HG02852 (cell line): ENCODE data around the gene ERICH3.

Experiments
- ATAC-seq: cut with Tn5 transposase; IDR thresholded peaks from one replicate; pipeline ENCODE4 v1.9.1; 2021; ENCODE audit warnings: mild to moderate bottlenecking, moderate library complexity; ENCODE audit not compliant: unreplicated experiment

Gene ERICH3, protein sequence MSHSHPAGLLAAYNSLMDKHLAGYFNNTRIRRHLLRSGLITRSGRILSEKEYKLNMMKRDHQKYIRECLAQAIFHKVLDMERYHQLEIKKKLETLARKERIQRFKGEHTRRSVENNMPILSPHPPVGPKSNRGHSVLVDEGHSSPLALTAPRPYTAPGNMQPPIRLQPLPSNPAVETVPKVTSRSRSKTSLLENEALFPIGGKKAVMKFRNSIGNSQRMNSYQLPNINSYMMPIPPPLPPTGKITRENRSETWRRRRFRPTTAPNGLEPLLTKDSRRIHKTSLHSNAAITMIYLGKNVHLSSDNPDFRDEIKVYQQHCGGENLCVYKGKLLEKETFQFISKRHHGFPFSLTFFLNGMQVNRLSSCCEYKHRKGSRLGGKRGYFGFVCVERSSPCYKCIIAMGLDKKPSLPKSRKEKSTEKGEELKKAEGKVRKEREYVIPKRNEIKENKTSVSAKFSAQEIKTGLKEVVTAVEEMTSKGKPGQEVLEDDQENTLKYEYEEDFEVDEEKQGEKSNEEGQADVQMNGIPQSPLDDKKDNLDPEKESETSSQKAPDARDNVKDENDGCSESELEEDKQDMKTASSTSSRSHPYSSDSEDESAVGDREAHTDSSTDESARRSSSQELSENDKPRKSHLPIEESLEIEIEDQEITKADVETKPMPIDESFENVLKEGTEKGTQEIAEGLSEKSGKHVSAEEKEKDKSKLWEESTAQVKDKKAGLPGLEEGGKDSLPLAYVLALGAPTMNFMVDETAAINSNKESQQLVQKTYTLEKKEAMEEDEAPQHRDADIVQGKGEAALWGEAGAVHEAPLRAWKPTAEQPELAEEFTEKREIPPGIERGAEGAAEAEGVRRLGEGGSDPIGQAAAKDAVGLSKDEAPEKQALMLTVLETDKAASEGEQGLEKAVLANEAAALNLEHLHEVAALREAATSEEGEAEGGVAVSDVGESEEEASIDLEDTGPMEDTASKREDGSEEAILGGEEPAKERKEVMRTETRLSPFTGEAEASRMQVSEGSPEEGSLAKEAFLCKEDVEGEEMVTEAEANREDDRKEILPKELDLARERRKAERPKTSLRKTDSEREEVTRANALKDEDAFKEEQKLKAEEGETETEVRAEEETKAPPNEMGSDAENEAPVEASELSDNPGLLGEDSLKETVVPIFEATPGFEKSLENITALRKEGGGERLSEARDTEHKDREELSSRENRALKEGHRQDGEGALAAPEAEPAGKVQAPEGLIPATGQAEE (N-terminal part only)

DNA sequence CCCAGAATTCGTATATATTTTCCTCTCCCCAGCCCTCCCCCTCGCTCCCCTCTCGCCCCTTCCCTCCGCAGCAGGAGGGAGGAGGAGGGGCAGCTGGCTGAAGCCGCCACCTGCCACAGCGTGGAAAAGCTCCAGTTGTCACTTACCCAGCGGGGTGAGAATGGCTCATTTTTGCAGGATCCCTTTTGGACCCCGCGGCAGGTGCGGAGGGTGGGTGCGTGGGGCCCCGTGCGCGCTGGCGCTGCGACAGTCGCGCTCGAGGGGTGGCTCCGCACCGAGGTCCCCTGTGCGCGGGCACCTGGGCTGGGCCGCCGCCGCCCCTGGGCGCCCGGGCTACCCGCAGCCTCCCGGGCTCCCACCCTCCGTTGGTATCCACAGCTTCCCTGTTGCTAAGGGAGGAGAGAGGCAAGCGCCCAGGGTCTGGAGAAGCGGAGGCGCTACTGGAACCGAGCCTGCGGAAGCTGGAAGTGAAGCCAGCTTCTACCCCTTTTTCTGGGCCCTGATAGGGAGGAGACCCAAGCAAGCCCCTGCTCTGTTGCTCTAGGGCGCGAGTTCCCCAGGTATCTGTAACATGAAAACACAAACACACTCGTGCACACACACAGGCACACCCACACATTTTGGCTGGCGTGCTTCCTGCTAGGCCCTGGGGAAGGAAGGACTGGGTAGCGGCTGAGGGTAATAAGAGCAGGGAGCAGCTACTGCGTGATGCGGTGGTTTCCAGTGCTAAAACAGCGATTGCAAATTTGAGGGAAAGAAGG, at the start of gene ERICH3:
Gene ERICH3, minus strand, starts transcription at position 442 of the 761 bp plus-strand sequence. Its CDS starts 273 bp downstream, at position 169.
- ATAC-seq = peak; percentile 58

DNA sequence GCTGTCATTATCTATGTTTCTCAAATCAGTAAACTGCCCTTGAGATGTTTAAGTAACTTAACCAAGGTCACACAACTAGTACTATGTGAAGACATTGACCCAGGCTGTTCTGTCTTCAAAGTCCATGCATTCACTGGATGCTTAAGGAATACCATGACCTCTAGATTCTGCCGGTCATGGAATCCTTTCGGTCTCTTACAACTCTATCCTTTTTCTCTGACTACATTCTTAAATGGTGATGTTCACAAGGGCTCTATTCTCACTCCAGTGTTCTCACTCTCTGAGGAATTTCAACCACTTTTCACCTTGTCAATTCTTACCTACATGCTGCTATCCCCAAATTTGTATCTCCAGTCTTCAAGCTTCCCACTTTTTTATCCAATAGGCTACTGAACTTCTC, 44.0 kb upstream of the ERICH3 start:
- ATAC-seq = no peak

DNA sequence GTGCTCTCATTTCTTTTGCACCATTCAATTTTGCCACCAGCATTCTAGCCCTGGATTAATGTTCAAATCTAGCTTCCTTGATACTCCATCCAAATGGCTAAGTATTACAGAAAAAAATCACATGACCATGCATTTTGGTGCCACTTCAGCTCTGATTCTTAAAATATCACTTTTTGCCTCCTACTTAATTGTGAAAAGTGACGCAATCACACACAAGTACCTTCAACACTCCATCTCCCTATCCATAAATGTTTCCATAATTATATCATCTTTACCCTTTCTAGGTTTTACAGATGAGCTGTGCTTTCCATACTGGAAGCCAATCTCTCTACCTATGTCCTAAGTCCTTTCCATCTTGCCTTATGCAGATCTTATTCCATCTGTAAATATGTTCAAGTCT, 43.2 kb upstream of the ERICH3 start:
- ATAC-seq = no peak

DNA sequence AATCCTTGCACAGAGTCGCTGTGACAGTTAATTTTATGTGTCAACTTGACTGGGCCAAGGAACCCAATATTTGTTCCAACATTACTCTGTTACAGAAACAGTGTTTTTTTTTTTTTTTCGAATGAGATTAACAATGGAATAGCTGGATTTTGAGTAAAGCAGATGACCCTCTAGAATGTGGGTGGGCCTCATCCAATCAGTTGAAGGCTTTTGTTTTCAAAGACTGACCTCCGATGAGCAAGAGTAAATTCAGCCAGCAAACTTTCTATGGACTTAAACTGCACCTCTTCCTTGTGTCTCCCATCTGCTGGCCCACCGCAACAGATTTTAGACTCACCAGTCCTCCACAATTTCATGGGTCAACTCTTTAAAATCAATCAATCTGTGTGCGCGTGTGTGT, 42.2 kb upstream of the ERICH3 start:
- ATAC-seq = no peak

DNA sequence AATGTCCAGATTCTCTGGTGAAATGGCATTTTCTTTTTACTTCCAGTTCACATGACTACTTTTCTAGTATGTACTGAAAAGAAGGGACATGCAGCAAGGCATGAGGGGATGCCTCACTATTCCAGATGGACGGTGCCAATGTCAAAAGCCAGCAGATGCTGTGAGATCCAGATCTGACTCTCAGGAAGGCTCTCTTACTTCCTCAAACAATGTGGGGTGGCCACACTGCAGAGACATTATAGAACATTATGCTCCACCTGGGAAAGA, 41.6 kb upstream of the ERICH3 start:
- no peak for ATAC-seq

DNA sequence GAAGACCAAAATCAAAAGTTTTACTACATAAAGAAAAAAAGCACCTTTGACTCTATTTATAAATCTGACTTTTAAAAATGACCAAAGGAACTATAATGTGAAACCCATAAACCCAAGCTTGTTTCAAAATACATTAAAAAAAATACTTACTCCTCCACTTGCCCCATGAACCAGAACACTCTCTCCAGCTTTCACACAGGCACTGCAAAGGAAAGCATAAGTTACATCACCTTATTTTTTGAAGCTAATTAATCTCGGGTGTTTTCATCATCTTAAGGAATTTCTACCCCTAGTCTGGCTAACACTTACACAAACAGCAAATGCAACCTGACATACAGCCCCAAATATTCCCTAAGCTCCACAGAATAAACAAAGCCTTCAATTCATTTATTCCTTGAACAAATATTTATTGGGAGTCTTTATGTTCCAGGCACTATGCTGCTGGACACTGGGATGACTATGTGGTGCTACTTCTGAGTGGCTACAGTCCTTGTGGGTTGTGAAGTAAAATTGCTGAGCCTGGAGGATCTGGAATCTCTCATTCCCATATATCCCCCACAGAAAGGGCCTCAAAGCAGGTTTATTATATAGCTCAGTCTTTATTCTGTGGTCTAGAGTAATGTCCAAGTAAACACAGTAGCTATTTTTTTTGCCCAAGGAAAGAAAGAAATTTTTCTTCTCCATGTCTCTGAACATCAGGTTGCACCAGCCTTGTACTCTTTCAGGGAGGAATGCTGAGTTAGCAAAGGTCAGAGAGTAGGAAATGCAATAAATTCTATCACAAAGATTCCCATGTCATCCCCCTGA, 41.0 kb upstream of the ERICH3 start:
- ATAC-seq = peak; percentile 80

DNA sequence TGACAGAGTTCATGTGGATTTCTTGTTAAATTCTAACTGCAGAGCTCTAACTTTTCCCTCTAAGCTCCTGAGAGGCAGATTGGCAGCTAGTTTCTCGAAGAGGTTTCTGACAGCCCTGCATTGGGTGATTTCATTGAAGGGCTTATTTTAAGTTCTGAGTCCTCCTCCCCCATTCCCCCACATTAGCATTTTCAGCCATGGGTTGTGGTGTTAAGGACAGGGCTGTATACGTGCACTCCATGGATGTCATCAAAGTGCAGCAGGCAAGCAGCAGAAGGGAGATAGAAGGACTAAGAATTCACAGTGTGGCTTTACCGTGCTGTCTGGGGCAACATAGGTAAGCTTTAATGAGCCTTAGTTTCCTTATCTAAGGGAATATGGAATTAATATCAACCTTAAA, 40.3 kb upstream of the ERICH3 start:
- ATAC-seq = peak; percentile 28

DNA sequence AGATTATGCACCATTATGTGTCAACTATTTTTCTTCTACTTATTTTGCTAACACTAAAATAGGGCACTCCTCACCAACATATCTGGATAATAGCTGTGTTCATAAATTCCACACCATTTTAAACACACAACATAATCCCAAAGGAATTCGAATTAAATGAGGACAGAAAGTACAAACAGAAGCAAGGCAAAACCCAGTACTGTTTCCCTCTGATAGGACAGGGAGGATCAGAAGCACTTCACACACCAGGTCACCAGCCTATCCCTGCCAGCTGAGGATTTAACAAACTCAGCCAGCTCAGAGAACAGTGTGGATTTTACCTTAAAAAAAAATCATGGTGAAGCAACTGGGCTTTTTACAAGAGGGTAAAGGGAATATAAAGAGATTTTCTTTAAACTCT, 39.3 kb upstream of the ERICH3 start:
- ATAC-seq = no peak

DNA sequence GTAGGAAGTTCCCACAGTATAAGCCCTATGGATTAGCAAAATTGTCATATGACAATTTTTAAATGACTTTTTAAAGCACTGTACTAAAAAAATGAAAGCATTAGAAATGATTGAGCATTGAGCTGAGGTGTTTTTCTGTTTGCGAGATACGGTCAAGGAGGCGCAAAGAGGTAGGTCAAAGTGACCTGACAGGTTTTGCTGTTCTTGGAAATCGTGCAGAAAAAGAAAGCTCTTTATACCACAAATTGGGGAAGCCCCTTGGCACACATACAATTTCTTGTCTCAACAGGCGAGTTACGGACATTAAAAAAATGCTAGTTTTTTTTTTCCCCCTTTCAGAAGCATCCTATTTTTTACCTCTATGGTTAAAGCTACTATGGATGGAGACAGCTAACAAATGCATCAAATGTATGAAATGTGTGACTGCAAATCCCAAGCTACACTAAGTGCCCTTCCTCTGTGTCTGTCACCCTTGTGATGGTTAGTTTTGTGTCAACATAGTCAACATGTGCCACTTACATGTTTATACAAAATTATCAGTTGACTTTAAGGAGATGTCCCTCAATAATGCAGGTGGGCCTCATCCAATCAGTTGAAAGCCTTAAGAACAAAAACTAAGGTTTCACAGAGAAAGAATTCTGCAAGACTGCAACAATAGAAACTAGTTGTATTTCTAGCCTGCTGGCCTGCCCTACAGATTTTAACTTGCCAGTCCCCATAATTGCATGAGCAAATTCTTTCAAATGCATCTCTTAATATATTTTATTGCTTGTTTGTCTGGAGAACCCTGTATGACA, 30.0 kb upstream of the ERICH3 start:
- ATAC-seq = no peak

DNA sequence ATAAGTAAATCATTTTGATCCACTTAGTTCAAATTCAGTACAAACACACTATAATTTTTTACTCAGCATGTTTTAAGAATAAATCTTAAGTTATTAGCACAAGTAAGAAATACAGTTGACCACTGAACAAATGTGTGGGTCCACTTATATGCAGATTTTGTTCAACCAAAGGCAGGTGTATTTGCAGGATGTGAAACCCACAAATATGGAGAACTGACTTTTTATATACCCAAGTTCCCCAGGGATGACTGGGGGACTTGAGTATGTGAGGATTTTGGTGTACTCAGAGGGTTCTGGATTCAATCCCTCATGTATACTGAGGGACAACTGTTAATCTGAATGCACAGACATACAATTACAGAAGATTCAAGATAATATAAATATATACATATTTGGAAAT, 25.7 kb upstream of the ERICH3 start:
- no peak for ATAC-seq

DNA sequence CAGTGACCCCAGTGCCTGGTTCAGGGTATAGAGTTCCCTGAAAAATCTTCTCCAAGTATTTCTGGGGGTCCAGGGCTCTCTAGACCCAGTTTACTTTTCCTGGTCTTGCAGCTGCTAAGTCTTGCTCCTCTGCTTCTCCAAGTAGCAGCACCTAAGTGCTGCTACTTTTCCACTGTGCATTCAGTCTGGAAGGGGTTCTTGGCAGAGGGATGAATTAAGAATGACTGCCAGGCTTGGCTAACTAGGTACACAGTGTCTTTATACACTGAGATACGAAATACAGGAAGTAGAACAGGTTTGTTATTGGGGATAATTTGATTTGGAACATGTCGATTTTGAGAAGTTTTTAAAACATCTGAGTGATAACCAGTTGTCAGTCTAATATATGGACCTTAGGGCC, 24.2 kb upstream of the ERICH3 start:
- no peak for ATAC-seq

DNA sequence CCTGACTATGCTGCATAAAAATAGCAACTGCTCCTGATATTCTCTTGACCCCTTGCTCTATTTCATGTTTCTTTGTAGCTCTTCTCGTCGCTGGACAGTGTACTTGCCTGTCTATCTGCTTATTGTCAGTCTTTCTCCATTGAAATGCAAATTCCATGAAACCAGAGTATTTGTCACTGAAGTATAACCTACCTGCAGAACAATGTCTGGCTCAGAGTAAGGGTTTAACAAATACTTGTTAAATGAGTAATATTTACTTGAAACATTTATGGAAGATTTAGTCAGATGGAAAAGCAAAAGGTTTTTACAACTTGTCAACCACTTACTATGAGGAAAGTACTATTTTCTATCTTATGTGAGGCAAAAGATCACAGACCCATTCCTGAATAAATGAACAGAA, 19.9 kb upstream of the ERICH3 start:
- no peak for ATAC-seq

DNA sequence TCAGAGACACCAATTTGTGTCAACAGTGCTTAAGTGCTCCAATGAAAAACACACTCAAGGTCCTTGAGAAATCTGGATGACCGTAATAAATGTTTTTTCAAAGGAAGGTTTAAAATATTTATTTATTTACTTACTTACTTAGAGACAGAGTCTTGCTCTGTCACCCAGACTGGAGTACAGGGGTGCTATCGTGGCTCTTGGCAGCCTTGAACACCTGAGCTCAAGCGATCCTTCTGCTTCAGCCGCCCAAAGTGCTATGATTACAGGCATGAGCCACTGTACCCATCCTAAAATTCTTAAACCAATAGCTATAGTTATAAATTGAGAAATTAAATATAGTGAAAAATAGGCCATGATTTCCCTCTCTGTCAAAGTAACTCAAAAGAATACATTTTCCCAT, 17.3 kb upstream of the ERICH3 start:
- no peak for ATAC-seq

DNA sequence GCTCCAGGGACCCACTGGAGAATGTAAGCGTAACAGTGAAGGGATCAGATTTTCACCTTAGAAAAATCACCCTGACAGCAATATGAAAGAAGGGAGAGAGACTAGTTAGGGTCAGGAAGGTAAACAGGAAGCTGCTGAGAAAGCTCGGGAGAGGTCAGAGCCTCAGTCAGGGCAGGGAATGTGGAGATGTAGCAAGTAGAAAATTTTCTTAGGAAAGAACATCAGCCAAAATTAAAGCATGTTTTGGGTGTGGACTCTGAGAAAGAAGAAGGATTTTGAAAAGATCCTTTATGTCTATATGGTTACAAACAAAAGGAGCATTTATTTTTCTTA, 16.7 kb upstream of the ERICH3 start:
- no peak for ATAC-seq

DNA sequence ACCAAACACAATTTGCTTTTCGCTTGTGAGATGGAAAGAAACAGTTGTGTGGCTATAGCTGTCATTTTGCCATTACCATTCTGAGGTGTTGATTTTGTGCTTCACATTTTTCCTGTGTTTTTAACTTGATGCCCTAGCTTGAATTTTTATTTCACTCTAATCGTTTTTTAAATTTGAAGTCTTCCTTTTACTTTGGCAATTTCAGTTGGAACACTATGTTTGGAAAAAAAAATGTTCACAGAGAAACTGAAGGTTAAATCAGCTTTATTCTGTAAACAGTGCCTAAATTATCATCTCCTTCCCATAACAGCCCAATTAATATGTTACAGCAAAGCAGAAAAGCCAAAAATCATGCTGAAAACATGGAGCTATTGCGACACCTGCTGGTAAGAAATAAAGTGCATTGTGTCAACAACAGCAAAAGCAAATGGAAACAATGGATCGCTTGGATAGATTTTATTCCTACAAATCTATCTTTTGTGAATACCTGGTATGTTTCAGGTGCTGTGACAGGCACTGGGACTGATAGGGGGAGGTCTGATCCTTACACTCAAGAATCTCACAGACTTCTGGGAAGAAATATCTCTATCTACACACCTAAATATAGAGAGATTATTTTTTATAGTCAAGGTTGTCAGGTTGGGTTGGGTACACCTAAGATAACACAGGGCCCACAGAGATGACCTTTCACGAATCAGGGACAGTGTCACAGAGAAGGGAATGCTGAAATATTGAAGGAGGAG, 16.2 kb upstream of the ERICH3 start:
- ATAC-seq = peak; percentile 79

DNA sequence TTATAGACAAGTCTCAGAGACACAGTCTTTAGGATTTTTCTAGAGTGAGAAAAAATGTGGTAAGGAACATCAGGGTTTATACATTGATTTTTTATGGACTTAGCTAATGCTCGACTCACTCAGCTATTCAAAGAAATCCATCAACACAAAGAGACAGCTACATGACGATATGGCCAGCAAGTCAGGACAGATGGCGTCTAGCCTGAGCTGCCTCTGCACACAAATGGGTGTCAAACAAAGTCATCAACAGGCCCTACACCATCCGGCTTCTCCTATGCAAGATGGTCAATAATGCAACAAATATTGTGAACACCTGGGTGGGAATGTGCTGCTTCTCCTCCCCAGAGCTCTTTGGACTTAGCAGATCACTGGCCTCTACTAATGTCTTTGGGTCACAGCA, 13.3 kb upstream of the ERICH3 start:
- ATAC-seq = no peak

DNA sequence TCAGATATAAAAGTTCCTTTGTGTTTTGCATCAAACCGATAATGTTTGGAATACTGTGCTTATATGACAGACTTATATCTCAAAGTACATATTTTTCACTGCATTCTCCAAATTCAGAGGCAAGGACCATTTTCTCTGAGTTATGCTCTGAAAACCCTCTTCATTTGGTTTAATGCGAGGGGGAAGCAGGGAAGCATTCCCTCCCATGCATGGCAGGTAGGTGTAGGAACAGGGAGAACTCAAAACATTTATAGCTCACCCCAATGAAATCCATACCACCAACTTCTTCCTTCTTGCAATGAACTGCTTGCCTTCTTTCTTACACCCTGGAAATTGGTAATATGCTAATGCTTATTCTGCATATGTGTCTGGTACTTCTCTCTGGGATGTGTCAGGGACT, 10.7 kb upstream of the ERICH3 start:
- no peak for ATAC-seq

DNA sequence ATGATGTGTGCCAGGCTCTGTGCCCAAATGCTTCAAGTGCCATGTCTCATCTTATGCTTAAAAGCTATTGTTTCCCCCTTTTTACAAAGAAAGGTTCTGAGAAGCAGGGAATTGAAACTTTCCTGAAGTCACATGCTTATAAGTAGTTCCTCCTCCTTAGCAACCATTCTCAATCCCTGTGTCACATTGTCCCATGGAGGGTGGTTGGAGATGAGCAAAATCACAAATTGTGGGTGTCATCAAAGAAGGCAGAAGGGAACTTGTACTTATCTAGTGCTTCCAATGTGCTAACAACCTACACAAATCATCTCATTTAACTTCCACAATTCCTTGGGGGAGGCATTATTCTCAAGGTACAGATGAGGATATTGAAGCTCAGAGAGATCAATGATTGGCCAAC, 10.1 kb upstream of the ERICH3 start:
- no peak for ATAC-seq

DNA sequence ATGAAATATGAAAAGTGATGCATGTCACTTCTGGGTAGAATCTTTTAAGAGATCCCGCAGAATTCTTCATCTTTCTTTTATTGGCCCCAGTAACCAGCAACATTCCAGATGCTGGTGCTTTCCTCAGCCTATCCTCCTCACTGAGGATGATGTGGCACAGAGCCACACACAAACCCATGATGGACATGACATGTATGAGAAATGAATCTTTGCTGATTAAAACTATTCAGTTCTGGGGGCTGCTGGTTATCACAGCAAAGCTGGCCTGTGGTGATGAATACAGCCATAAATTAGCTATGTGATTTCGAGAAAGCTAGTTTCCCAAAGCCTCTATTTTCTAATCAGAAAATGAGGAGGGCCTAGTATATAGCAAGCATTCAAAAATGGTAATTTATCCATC, 8.3 kb upstream of the ERICH3 start:
- no peak for ATAC-seq
